Gastrocnemius medialis (tissue), 4 donors: Measurements from ENCODE around the gene SLC22A5. TPM values are rescaled to one million over a fixed set of nuclear protein-coding genes. Genes with fewer than 3 reads are reported as not detected.
A peak's percentile ranks its signal among the peaks of the same experiment; 100 is the strongest.
"Not testable (repeated sequence)": the region's sequence is repeated elsewhere in the genome, so short reads cannot be mapped to it uniquely, and the experiment has no call there.

Experiments
- ATAC-seq, 2 donors: fragments of 150-250 bp; one replicate each; pipeline ENCODE4 v1.9.1; 2016
- DNase-seq, 2 donors: peaks; one replicate each; pipeline ENCODE4 v3.0.0-alpha.2; 2019
- H3K27ac ChIP-seq, 4 donors: fragments of 200-600 bp; sonication (generic); 1 replicate in 1 of 4; 2 replicates in 3 of 4; pipeline ENCODE4 v1.5.1; 2016 to 2018; ENCODE audit warnings: mild to moderate bottlenecking in 2 of 4, moderate library complexity in 1 of 4
- H3K27me3 ChIP-seq, 3 donors: fragments of 200-600 bp; sonication (generic) in 2 of 3; 1 replicate in 1 of 3; 2 replicates in 2 of 3; pipeline versions ENCODE4 v1.5.1 to v1.6.0; 2016 to 2019; ENCODE audit warnings: mild to moderate bottlenecking in 1 of 3, moderate library complexity in 1 of 3
- H3K36me3 ChIP-seq, 2 donors: fragments of 200-600 bp; sonication (generic) in 1 of 2; one replicate each; pipeline ENCODE4 v1.5.1; 2017 to 2018
- H3K4me1 ChIP-seq, 2 donors: fragments of 200-600 bp; sonication (generic) in 1 of 2; one replicate each; pipeline ENCODE4 v1.5.1; 2016 to 2017; ENCODE audit warnings: mild to moderate bottlenecking in 2 of 2
- H3K4me3 ChIP-seq, 4 donors: fragments of 200-600 bp; sonication (generic) in 3 of 4; 1 replicate in 1 of 4; 2 replicates in 3 of 4; pipeline ENCODE4 v1.5.1; 2016 to 2019; ENCODE audit warnings: mild to moderate bottlenecking in 2 of 4
- H3K9me3 ChIP-seq, 3 donors: fragments of 200-600 bp; sonication (generic) in 2 of 3; 1 replicate in 1 of 3; 2 replicates in 2 of 3; pipeline ENCODE4 v1.5.1; 2016 to 2019
- CTCF ChIP-seq, 5 experiments: fragments of 450-650 bp in 3 of 5; fragments of 200-600 bp in 2 of 5; sonication (generic) in 2 of 5; IDR thresholded peaks in 4 of 5; conservative IDR thresholded peaks in 1 of 5; 1 replicate in 4 of 5; 2 replicates in 1 of 5; pipeline ENCODE4 v1.5.1; 2016 to 2019; ENCODE audit warnings: antibody characterized with exemption in 5 of 5, mild to moderate bottlenecking in 3 of 5, moderate library complexity in 3 of 5
- POLR2A ChIP-seq, 2 donors: fragments of 450-650 bp; IDR thresholded peaks; one replicate each; pipeline ENCODE4 v1.6.1; 2017; ENCODE audit warnings: antibody characterized with exemption in 2 of 2, mild to moderate bottlenecking in 2 of 2, moderate library complexity in 2 of 2
- in situ Hi-C, 4 donors: fragments of 200-750 bp; cut with MboI; loops; one replicate each; pipeline versions ENCODE4 v1.15.0 to v1.8.0; 2017; ENCODE audit warnings: low sequenced_read_pairs in 4 of 4
- intact Hi-C: fragments of 100-400 bp; cut with DNase I; formaldehyde crosslinking; loops from one replicate; pipeline ENCODE4 v1.15.1; 2023; ENCODE audit warnings: low total_unique reads
- total RNA-seq, 4 donors: library from RNA; depleted of rRNA; stranded (reverse); fragments of >200 nt; gene quantifications; one replicate each; pipeline versions ENCODE4 v1.1.0 to v1.2.3, GENCODE V29; 2016

Gene SLC22A5
- total RNA-seq, 4 donors from 2014 or later = 56.2 to 116 (median 79.2) TPM

- Histone ChIP-seq H3K36me3 (peaks cover 0 to 41% of the 10 kb centered on the region in 2 donors), H3K4me3 (no peak overlapping the region), H3K27ac (no peak overlapping the region), H3K4me1 (no peaks in the 10 kb centered on the region), H3K9me3 (no peaks in the 10 kb centered on the region), H3K27me3 (no peaks in the 10 kb centered on the region)
- peak in 1 of 2 donors; percentile 39 for ATAC-seq
- intact Hi-C loops (no loop called here), in situ Hi-C loops (loop anchor here in 2 of 4 donors (25.0 kb wide), 1 partner anchor 465 kb away; the partner anchor contains the start of genes GDF9 (in 2 of the 2), LEAP2 (in 2 of the 2) and UQCRQ (in 2 of the 2))
- DNase-seq = no peak
- no peak for TF ChIP-seq CTCF (IDR thresholded peaks at IDR 0.05 in 4 of 5, conservative IDR thresholded peaks at IDR 0.05 in 1 of 5)
- TF ChIP-seq POLR2A (IDR thresholded peaks at IDR 0.05) = no peak
Measured at GRCh38 chr5:132397224-132397623, 27.7 kb downstream of the SLC22A5 start.

- H3K4me3 ChIP-seq, intact Hi-C loops, DNase-seq: not testable (repeated sequence)
Measured at GRCh38 chr5:132397936-132398675, 28.6 kb downstream of the SLC22A5 start.

GRCh38 chr5:132404041-132404440 lies 34.5 kb downstream of the SLC22A5 start:
- H3K9me3 ChIP-seq, intact Hi-C loops, H3K27me3 ChIP-seq, H3K4me1 ChIP-seq, H3K36me3 ChIP-seq, H3K4me3 ChIP-seq, ATAC-seq, in situ Hi-C loops, DNase-seq, H3K27ac ChIP-seq: not testable (repeated sequence)

More at GRCh38 chr5:132397936-132398675, 28.6 kb downstream of the SLC22A5 start:
- not testable (repeated sequence) for ATAC-seq, H3K9me3 ChIP-seq, H3K27ac ChIP-seq, H3K27me3 ChIP-seq, H3K4me1 ChIP-seq
- in situ Hi-C loops = loop anchor here in 2 of 4 donors (25.0 kb wide), 1 partner anchor 464 kb away; the partner anchor contains the start of genes GDF9 (in 2 of the 2), LEAP2 (in 2 of the 2) and UQCRQ (in 2 of the 2)
- peaks cover 0 to 33% of the 10 kb centered on the region in 2 donors for H3K36me3 ChIP-seq

GRCh38 chr5:132405646-132406045 lies 36.1 kb downstream of the SLC22A5 start:
- Histone ChIP-seq H3K27ac (no peak overlapping the region), H3K4me3 (no peak overlapping the region), H3K27me3 (no peaks in the 10 kb centered on the region), H3K36me3 (no peaks in the 10 kb centered on the region), H3K4me1 (peaks cover 9 to 18% of the 10 kb centered on the region in 2 donors), H3K9me3 (no peaks in the 10 kb centered on the region)
- ATAC-seq (no peak), DNase-seq (no peak)
- intact Hi-C loops (no loop called here), in situ Hi-C loops (no loop called here)
- TF ChIP-seq POLR2A (IDR thresholded peaks at IDR 0.05) (no peak), CTCF (IDR thresholded peaks at IDR 0.05 in 4 of 5, conservative IDR thresholded peaks at IDR 0.05 in 1 of 5) (no peak)

- in situ Hi-C loops (no loop called here), intact Hi-C loops (no loop called here)
- ATAC-seq = no peak
- Histone ChIP-seq H3K9me3 (no peaks in the 10 kb centered on the region), H3K36me3 (no peaks in the 10 kb centered on the region), H3K27me3 (no peaks in the 10 kb centered on the region), H3K4me1 (peaks cover 9 to 18% of the 10 kb centered on the region in 2 donors), H3K4me3 (no peak overlapping the region), H3K27ac (no peak overlapping the region)
- DNase-seq = no peak
- TF ChIP-seq POLR2A (IDR thresholded peaks at IDR 0.05) (no peak), CTCF (IDR thresholded peaks at IDR 0.05 in 4 of 5, conservative IDR thresholded peaks at IDR 0.05 in 1 of 5) (no peak)
Measured at GRCh38 chr5:132406144-132406783, 36.8 kb downstream of the SLC22A5 start.
